GM23338 (cell line): ENCODE measurements around the gene GRAMD1B.

ENCODE experiments used
- CREB1 ChIP-seq: fragments of 250-450 bp; sonication (Bioruptor Pico); IDR thresholded peaks from 2 replicates; pipeline ENCODE4 v1.5.0; 2020; ENCODE audit warnings: low read depth, mild to moderate bottlenecking, moderate library complexity
- CTCF ChIP-seq, 2 experiments: fragments of 200-600 bp in 1 of 2; sonication (generic) in 1 of 2; conservative IDR thresholded peaks; 2 replicates each; pipeline versions ENCODE4 v1.5.1 to v1.6.1; 2016 to 2017; ENCODE audit warnings: antibody characterized with exemption in 2 of 2, low read depth in 2 of 2, mild to moderate bottlenecking in 2 of 2, moderate library complexity in 1 of 2
- EZH2 ChIP-seq: fragments of 200-600 bp; sonication (generic); IDR thresholded peaks from one replicate; pipeline ENCODE4 v1.8.0; 2017; ENCODE audit warnings: antibody characterized with exemption, mild to moderate bottlenecking, low read depth; ENCODE audit not compliant: unreplicated experiment
- EZH2phosphoT487 ChIP-seq: fragments of 200-600 bp; sonication (generic); IDR thresholded peaks from one replicate; pipeline ENCODE4 v1.8.1; 2018; ENCODE audit warnings: antibody characterized with exemption; ENCODE audit not compliant: unreplicated experiment
- NANOG ChIP-seq: IDR thresholded peaks from 2 replicates; pipeline ENCODE4 v1.6.1; 2016; ENCODE audit warnings: antibody characterized with exemption, borderline replicate concordance
- POLR2AphosphoS5 ChIP-seq: IDR thresholded peaks from 2 replicates; pipeline ENCODE4 v1.6.1; 2016; ENCODE audit warnings: antibody characterized with exemption, low read depth
- REST ChIP-seq: IDR thresholded peaks from one replicate; pipeline ENCODE4 v1.6.1; 2018; ENCODE audit warnings: antibody characterized with exemption; ENCODE audit not compliant: unreplicated experiment
- ZNF114 ChIP-seq: fragments of 250-450 bp; sonication (Bioruptor Pico); IDR thresholded peaks from 2 replicates; pipeline ENCODE4 v1.5.0; 2020; ENCODE audit warnings: mild to moderate bottlenecking, moderate library complexity
- ZNF331 ChIP-seq: fragments of 250-450 bp; sonication (Bioruptor Pico); IDR thresholded peaks from 2 replicates; pipeline ENCODE4 v1.5.0; 2020; ENCODE audit warnings: low read depth, mild to moderate bottlenecking, moderate library complexity

- TF ChIP-seq CTCF (conservative IDR thresholded peaks at IDR 0.05; ENCODE audit: low read depth in 2 of 2) (no peak), POLR2AphosphoS5 (no peak), REST (no peak), EZH2phosphoT487 (no peak), EZH2 (no peak), CREB1 (no peak), NANOG (no peak), ZNF114 (CRISPR knock-in tag) (no peak), ZNF331 (CRISPR knock-in tag) (no peak)
These were observed 154.1 kb downstream of the GRAMD1B start for GRCh38 chr11:123584186-123584585.
